GM06990 (cell line): Measurements from ENCODE around the gene PIP4K2C.

Source experiments
- DNase-seq: peaks from one replicate; pipeline ENCODE4 v3.0.0-alpha.2; 2011; ENCODE audit not compliant: insufficient read length; ENCODE audit errors: extremely low read depth
- H3K27me3 ChIP-seq: replicated peaks from 2 replicates; pipeline ENCODE4 v1.6.0; 2011; ENCODE audit warnings: low read length; ENCODE audit not compliant: control insufficient read depth, insufficient read depth
- H3K36me3 ChIP-seq: 2 replicates; pipeline ENCODE4 v1.5.1; 2011; ENCODE audit warnings: low read length; ENCODE audit not compliant: control insufficient read depth, insufficient read depth
- H3K4me3 ChIP-seq: replicated peaks from 2 replicates; pipeline ENCODE4 v1.5.1; 2011; ENCODE audit warnings: low read depth, mild to moderate bottlenecking, control low read depth, low read length
- TF ChIP-seq, protein P1 (sequence below): IDR thresholded peaks from 2 replicates; pipeline ENCODE4 v1.5.1; 2011; ENCODE audit warnings: low read length, control low read depth, mild to moderate bottlenecking, inconsistent platforms; ENCODE audit not compliant: insufficient read depth, poor library complexity, severe bottlenecking

Gene PIP4K2C

DNA sequence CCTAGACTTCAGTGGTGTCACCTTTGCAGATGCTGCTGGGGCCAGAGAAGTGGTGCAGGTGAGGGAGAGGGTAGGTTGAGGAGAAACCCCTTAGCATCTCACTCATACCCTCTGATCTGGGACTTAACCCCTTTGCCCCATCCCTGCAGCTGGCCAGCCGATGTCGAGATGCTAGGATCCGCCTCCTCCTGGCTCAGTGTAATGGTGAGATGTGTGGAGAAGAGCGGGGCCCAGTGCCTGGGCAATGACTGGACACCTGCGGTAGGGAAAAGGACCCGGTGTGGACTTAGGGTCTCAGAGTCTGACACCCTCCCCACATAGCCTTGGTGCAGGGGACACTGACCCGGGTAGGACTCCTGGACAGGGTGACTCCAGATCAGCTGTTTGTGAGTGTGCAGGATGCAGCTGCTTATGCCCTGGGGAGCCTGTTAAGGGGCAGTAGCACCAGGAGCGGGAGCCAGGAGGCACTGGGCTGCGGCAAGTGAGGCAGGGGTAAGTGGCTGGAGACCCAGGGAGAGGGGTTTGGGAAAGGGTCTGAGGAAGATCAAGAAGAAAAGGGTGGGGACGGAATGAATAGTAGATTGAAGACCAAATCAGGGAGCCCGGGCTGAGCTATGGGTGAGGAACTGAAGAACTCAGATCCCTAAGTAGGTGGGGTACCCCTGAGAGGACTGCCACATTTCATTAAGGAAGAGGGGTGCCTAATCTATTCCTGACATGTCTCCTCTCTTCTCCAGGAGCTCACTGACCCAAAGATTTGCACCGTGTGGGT, 34.5 kb downstream of the PIP4K2C start:
- H3K4me3 ChIP-seq = no peak overlapping the region
- DNase-seq = no peak
- H3K36me3 ChIP-seq = no peaks in the 10 kb centered on the region
- H3K27me3 ChIP-seq = peaks cover 3% of the 10 kb centered on the region
- TF ChIP-seq, protein P1, sequence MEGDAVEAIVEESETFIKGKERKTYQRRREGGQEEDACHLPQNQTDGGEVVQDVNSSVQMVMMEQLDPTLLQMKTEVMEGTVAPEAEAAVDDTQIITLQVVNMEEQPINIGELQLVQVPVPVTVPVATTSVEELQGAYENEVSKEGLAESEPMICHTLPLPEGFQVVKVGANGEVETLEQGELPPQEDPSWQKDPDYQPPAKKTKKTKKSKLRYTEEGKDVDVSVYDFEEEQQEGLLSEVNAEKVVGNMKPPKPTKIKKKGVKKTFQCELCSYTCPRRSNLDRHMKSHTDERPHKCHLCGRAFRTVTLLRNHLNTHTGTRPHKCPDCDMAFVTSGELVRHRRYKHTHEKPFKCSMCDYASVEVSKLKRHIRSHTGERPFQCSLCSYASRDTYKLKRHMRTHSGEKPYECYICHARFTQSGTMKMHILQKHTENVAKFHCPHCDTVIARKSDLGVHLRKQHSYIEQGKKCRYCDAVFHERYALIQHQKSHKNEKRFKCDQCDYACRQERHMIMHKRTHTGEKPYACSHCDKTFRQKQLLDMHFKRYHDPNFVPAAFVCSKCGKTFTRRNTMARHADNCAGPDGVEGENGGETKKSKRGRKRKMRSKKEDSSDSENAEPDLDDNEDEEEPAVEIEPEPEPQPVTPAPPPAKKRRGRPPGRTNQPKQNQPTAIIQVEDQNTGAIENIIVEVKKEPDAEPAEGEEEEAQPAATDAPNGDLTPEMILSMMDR = no peak

DNA sequence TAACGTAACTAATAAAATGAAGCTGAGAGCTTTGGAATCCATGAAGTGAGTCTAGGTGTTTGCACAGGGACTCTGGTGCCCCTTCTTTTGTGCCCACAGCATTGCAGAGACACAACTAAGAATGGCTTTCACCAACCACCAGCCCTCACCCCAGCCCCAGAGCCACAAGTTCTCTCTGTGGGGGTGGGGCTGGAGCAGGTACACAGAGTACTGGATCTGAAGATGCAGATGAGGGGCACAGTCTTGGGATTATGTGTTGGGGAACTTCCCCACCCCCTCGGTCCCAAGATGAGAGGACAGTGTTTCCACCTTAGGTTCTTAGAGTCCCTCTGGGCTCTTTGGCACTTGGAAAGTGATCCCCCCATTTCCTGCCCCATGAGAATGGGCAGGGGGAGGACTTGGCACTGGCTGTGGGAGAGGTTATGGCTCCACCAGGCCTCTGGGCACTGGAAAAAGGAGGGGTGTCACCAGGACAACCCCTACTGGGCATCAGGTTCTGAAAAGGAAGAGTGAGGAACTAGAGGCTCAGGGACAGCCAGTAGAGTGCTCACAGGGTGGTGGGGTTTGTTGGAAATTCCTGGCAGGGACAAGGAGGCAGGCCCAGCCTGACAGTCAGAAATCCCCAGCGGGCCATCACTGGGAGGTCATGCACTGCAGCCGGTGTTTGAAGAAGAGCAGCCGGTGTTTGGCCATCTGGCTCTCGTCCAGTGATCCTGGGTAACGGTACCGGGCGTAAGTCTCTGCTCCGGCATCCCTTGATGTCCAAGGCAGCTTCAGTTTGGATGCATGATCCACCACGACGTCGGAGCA, 35.3 kb downstream of the PIP4K2C start:
- Histone ChIP-seq H3K4me3 (no peak overlapping the region), H3K27me3 (peaks cover 2% of the 10 kb centered on the region), H3K36me3 (no peaks in the 10 kb centered on the region)
- TF ChIP-seq, protein P1 = no peak
- DNase-seq = no peak

DNA sequence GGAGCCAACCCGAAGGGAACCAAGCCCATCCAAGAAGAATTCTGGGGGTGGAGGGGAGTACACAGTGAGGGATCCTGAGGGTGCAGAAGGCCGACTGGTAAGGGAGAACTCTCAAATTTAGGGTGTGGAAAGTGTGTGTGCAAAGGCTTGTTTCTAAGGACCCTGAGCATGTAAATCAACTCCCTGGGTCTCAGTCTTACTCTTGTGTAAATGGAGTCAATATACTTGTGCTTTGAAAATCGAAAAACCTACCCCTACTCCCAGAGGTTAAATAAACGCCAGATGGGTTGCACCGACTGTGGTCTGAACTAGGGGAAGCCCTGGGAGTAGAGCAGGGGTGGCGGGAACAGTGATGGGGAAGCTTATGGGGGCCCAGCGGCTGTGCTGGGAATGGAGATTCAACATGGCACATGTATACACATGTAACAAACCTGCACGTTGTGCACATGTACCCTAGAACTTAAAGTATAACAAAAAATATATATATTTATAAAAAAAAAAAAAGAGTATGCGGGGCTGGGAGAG, 36.0 kb downstream of the PIP4K2C start:
- H3K4me3 ChIP-seq = no peak overlapping the region
- H3K36me3 ChIP-seq = no peaks in the 10 kb centered on the region
- peaks cover 2% of the 10 kb centered on the region for H3K27me3 ChIP-seq
- TF ChIP-seq, protein P1 = no peak
- DNase-seq = no peak

DNA sequence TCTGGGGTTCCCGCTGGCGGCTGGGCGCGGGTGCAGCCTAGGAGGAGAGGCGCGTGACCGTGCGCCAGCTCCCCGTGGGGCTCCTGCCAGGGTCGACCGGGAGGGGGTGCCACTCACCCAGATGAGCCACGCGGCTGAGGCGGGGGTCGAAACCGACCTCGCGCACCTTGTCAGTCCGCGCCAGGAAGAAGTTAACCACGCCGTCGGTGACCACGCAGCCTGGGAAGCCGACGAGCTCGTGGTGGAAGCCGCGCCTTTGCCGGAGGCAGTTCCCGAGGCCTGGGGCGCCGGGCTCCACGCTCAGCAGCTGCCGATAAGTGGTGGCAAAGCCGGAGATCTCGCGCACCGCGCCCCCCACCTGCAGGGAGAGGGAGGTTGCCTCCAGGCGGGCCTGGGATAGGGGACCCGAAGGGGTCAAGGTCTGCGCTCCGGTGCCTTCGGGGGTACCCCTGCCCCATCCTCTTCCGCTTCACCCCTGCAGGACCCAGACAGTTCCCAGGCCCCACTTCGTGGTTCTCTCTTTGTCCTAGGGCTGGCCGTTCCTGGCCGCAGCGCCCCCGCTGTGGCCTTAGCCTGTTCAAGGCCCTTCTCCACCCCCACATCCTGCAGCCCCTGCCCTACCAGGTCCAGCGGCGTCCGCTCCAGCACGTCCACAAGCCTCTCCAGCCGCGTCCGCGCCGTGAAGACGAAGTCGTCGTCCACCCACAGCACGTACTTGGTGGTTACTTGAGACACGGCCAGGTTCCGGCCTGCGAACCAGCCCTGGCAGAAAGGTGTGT, 36.7 kb downstream of the PIP4K2C start:
- TF ChIP-seq, protein P1 = peak; percentile 20
- no peak overlapping the region for H3K4me3 ChIP-seq
- no peaks in the 10 kb centered on the region for H3K36me3 ChIP-seq
- peaks cover 2% of the 10 kb centered on the region for H3K27me3 ChIP-seq
- peak; percentile 20 for DNase-seq

DNA sequence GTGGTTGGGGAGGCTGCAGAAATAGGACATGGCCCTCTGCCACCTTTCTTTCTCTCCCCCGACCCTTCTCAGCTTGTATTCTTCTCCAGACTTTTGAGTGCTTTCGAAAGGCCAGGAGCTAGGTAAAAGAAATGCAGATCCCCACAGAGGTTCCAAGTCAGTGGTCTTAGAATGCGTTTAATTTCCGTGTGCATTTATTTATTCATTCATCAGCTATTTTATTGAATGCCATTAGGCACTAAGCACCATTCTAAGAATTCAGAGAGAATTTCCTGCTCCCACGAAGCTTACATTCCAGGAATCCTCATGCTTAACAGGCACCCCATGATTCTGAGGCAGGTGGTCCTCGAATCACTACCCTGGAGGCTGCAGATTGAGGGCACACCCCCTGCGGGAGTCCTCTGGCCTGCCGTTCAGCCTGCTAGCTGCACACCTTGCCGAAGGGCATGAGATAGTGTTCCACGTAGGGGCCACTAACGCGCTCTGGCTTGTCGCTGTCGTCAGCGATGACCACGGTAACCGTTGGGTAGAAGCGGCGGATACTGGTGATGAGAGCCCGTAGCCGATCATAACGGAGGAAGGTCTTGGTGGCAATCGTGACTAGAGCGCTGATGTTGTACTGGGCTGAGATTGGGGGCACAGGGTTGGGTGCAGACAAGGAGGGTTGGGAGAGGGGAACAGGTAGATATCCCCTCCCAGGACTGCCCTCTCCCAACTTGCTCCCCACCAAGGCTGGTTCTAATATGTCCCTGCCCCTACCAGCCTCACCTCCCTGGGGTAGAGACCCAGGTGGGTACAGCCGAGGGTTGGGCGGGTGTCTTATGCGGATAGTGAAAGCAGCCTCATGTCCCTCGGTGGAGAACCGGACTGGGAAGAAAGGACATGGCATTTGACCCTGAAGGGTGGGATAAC, 37.5 kb downstream of the PIP4K2C start:
- Histone ChIP-seq H3K36me3 (no peaks in the 10 kb centered on the region), H3K27me3 (peaks cover 2% of the 10 kb centered on the region), H3K4me3 (no peak overlapping the region)
- TF ChIP-seq, protein P1 = no peak
- no peak for DNase-seq
